Esophagus muscularis mucosa (tissue), 3 donors: ENCODE data around the gene TBCD.

Experiments used
- CTCF ChIP-seq, 3 experiments: fragments of 200-600 bp in 2 of 3; fragments of 450-650 bp in 1 of 3; sonication (generic) in 2 of 3; IDR thresholded peaks; one replicate each; pipeline ENCODE4 v1.5.1; 2017 to 2019; ENCODE audit warnings: antibody characterized with exemption in 3 of 3, mild to moderate bottlenecking in 2 of 3, moderate library complexity in 1 of 3
- POLR2A ChIP-seq: fragments of 450-650 bp; IDR thresholded peaks from one replicate; pipeline ENCODE4 v1.6.1; 2017; ENCODE audit warnings: antibody characterized with exemption, moderate library complexity, mild to moderate bottlenecking, low read depth

GRCh38 chr17:82963104-82963950, 211.5 kb downstream of the TBCD start:
- TF ChIP-seq CTCF (IDR thresholded peaks at IDR 0.05), result peak; percentile 68 to 78 (median 72)
- TF ChIP-seq POLR2A, result no peak
